GM21381 (cell line): ENCODE data around the gene ZNF48.

Source experiments
- ATAC-seq: cut with Tn5 transposase; IDR thresholded peaks from one replicate; pipeline ENCODE4 v1.9.1; 2021; ENCODE audit warnings: mild to moderate bottlenecking, moderate library complexity; ENCODE audit not compliant: unreplicated experiment

Gene ZNF48

GRCh38 chr16:30401768-30402425 is 6.7 kb downstream of the ZNF48 start:
- ATAC-seq: no peak

GRCh38 chr16:30406795-30407101 is 11.5 kb downstream of the ZNF48 start:
- peak; percentile 3 for ATAC-seq

GRCh38 chr16:30407102-30407803 is 12.0 kb downstream of the ZNF48 start, which contains the start of gene ZNF771:
ZNF771 (plus strand) TSS chr16:30407606; CDS start chr16:30408054, 448 bp downstream.
- peak; percentile 80 for ATAC-seq

- no peak for ATAC-seq
Measured at GRCh38 chr16:30407804-30408534, 12.7 kb downstream of the ZNF48 start.

GRCh38 chr16:30409125-30410060 is 14.2 kb downstream of the ZNF48 start:
- ATAC-seq: peak; percentile 43

- no peak for ATAC-seq
Measured at GRCh38 chr16:30413112-30413806, 18.0 kb downstream of the ZNF48 start.

GRCh38 chr16:30414159-30414558 is 18.9 kb downstream of the ZNF48 start:
- no peak for ATAC-seq

GRCh38 chr16:30416047-30416603 is 20.9 kb downstream of the ZNF48 start:
- no peak for ATAC-seq

- no peak for ATAC-seq
Measured at GRCh38 chr16:30416624-30417528, 21.7 kb downstream of the ZNF48 start.

GRCh38 chr16:30417529-30418349 is 22.5 kb downstream of the ZNF48 start:
- ATAC-seq: peak; percentile 76

GRCh38 chr16:30418350-30419181 is 23.3 kb downstream of the ZNF48 start:
- ATAC-seq: no peak

GRCh38 chr16:30421010-30421409 is 25.8 kb downstream of the ZNF48 start:
- ATAC-seq: no peak

GRCh38 chr16:30428055-30428454 is 32.8 kb downstream of the ZNF48 start:
- ATAC-seq: no peak

- peak; percentile 6 for ATAC-seq
Measured at GRCh38 chr16:30429418-30429677, 34.1 kb downstream of the ZNF48 start.

- ATAC-seq: peak; percentile 96
Measured at GRCh38 chr16:30429678-30430427, 34.6 kb downstream of the ZNF48 start, which contains the start of gene DCTPP1. DCTPP1 (minus strand) TSS chr16:30430030; CDS start chr16:30429980, 50 bp downstream.

GRCh38 chr16:30430428-30430970 is 35.3 kb downstream of the ZNF48 start:
- ATAC-seq: no peak
